Type B pancreatic cell (in vitro differentiated cells): Measurements from ENCODE around the gene WDR77. TPM values are rescaled to one million over a fixed set of nuclear protein-coding genes. Genes with fewer than 3 reads are reported as not detected.

Experiments
- DNase-seq: peaks from one replicate; pipeline ENCODE4 v3.0.0; 2021; ENCODE audit warnings: mixed read lengths; ENCODE audit not compliant: unreplicated experiment; ENCODE audit errors: extremely low spot score
- H3K27ac Mint-ChIP-seq: 2 replicates; pipeline ENCODE4 v1.8.0; 2021; ENCODE audit warnings: mild to moderate bottlenecking, mixed read lengths
- H3K27me3 Mint-ChIP-seq: 2 replicates; pipeline ENCODE4 v1.8.0; 2021; ENCODE audit warnings: mixed read lengths
- H3K36me3 Mint-ChIP-seq: 2 replicates; pipeline ENCODE4 v1.8.0; 2021; ENCODE audit warnings: mixed read lengths
- H3K4me1 Mint-ChIP-seq: one replicate; pipeline ENCODE4 v1.8.0; 2021; ENCODE audit warnings: mixed read lengths; ENCODE audit not compliant: unreplicated experiment
- H3K4me3 Mint-ChIP-seq: 2 replicates; pipeline ENCODE4 v1.8.0; 2021; ENCODE audit warnings: mild to moderate bottlenecking, mixed read lengths
- H3K9me3 Mint-ChIP-seq: 2 replicates; pipeline ENCODE4 v1.8.0; 2021; ENCODE audit warnings: mixed read lengths
- CTCF ChIP-seq: fragments of 200-600 bp; sonication (generic); conservative IDR thresholded peaks from 2 replicates; pipeline ENCODE4 v1.5.0; 2021; ENCODE audit warnings: antibody characterized with exemption, mild to moderate bottlenecking
- total RNA-seq: library from RNA; stranded (reverse); gene quantifications from 2 replicates; pipeline ENCODE4 v1.2.1, GENCODE V29; 2021; ENCODE audit warnings: low replicate concordance

WDR77 gene
- total RNA-seq, 1 donor from 2014 or later = 42.8 TPM

- H3K9me3 Mint-ChIP-seq = no peaks in the 10 kb centered on the region
- H3K4me1 Mint-ChIP-seq = no peaks in the 10 kb centered on the region
- no peak overlapping the region for H3K4me3 Mint-ChIP-seq
- no peak overlapping the region for H3K27ac Mint-ChIP-seq
- no peaks in the 10 kb centered on the region for H3K27me3 Mint-ChIP-seq
- TF ChIP-seq CTCF = no peak
- no peaks in the 10 kb centered on the region for H3K36me3 Mint-ChIP-seq
- DNase-seq = no peak
Measured at GRCh38 chr1:111419037-111419436, 30.0 kb downstream of the WDR77 start.

DNA sequence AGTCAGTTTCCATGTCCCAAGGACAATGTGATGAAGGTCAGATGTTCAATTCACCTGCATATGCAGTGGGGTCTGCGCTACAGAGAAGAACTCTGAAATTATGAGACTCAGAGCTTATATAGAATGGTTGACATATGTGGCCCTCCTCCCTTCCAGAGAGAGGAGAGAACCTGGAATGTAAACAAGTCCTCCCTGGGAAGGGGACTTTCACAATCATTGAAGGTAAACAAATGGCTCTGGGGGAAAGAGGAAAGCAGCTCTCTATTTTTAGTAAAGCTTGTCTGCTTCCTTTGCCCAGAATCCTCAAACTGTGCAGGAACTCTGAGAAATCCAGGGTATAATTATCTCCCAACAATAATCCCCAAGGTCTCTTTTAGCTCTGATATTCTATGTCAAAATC, 31.3 kb downstream of the WDR77 start:
- Mint-ChIP-seq H3K9me3 (no peaks in the 10 kb centered on the region), H3K27me3 (no peaks in the 10 kb centered on the region), H3K27ac (no peak overlapping the region), H3K4me3 (peak overlapping the region; percentile 7), H3K4me1 (no peaks in the 10 kb centered on the region), H3K36me3 (no peaks in the 10 kb centered on the region)
- TF ChIP-seq CTCF = no peak
- DNase-seq = no peak

DNA sequence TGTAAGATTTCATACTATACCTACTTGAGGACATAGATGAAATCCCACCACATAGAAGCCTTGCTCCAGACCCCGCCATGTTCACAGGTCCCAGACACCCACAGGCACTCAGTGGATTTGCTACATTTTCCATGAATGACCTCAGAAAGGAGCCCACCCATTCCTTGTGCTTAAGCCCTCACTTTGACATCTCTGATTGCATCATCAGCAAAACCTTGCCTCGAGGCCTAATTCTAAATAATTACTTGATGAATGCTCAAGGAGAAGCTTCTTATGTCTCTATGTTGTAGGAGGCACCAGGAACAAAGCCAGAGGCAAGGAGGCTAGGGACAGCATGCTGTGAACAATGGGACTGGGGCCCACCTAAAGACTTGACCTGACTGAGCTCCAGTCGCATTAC, 33.6 kb downstream of the WDR77 start:
- Mint-ChIP-seq H3K4me1 (no peaks in the 10 kb centered on the region), H3K27me3 (no peaks in the 10 kb centered on the region), H3K27ac (no peak overlapping the region), H3K36me3 (no peaks in the 10 kb centered on the region), H3K9me3 (no peaks in the 10 kb centered on the region), H3K4me3 (no peak overlapping the region)
- TF ChIP-seq CTCF = no peak
- no peak for DNase-seq

GRCh38 chr1:111414756-111415155, 34.3 kb downstream of the WDR77 start:
- Mint-ChIP-seq H3K36me3 (no peaks in the 10 kb centered on the region), H3K4me1 (no peaks in the 10 kb centered on the region), H3K4me3 (no peak overlapping the region), H3K9me3 (no peaks in the 10 kb centered on the region), H3K27ac (no peak overlapping the region), H3K27me3 (peaks cover 4% of the 10 kb centered on the region)
- DNase-seq = no peak
- no peak for TF ChIP-seq CTCF

- peaks cover 4% of the 10 kb centered on the region for H3K27me3 Mint-ChIP-seq
- no peak for TF ChIP-seq CTCF
- H3K27ac Mint-ChIP-seq = no peak overlapping the region
- H3K4me3 Mint-ChIP-seq = no peak overlapping the region
- H3K4me1 Mint-ChIP-seq = no peaks in the 10 kb centered on the region
- DNase-seq = no peak
- H3K9me3 Mint-ChIP-seq = no peaks in the 10 kb centered on the region
- H3K36me3 Mint-ChIP-seq = no peaks in the 10 kb centered on the region
Measured at GRCh38 chr1:111412839-111413238, 36.2 kb downstream of the WDR77 start.

- no peak for TF ChIP-seq CTCF
- Mint-ChIP-seq H3K9me3 (no peaks in the 10 kb centered on the region), H3K36me3 (no peaks in the 10 kb centered on the region), H3K27me3 (peaks cover 6% of the 10 kb centered on the region), H3K27ac (no peak overlapping the region), H3K4me3 (no peak overlapping the region), H3K4me1 (no peaks in the 10 kb centered on the region)
- DNase-seq = no peak
Measured at GRCh38 chr1:111407301-111407700, 41.8 kb downstream of the WDR77 start.
